ENCODE measurements around the gene AGO4. TPM values are rescaled to one million over a fixed set of nuclear protein-coding genes. Genes with fewer than 3 reads are reported as not detected.

Gene AGO4
- total RNA-seq, 1 experiment from 2014 or later: 5.2 TPM

GRCh38 chr1:35882586-35882944 lies 74.7 kb downstream of the AGO4 start:
- intact Hi-C loops (cut with micrococcal nuclease): loop anchor here (2.0 kb wide), 1 partner anchor 48 kb away; the partner anchor contains the start of gene AGO3
- CTCF ChIA-PET: interaction anchor here (0.6 to 2.8 kb wide), 19 partner anchors 9 to 1096 kb away, joined by 3 to 22 read pairs (median 5); partner anchors contain the start of gene AGO3
- POLR2A ChIA-PET: interaction anchor here (0.8 to 5.1 kb wide), 6 partner anchors 9 to 278 kb away, joined by 3 to 25 read pairs (median 3); partner anchors contain the start of genes AGO3 and TRAPPC3
- TF ChIP-seq CTCF (IDR thresholded peaks at IDR 0.05; ENCODE audit: unreplicated experiment): no peak
- H3K4me3 Mint-ChIP-seq (ENCODE audit: unreplicated experiment): peak overlapping the region; percentile 94
- H3K27me3 Mint-ChIP-seq (ENCODE audit: insufficient read depth, unreplicated experiment): no peaks in the 10 kb centered on the region
- no peaks in the 10 kb centered on the region for H3K36me3 Mint-ChIP-seq (ENCODE audit: insufficient read depth, unreplicated experiment)
- DNase-seq (ENCODE audit: unreplicated experiment): no peak
- peaks cover 18% of the 10 kb centered on the region for H3K4me1 Mint-ChIP-seq (ENCODE audit: insufficient read depth, unreplicated experiment)
- BruUV-seq (replicated peaks): no TSS peak
- no peak overlapping the region for H3K27ac Mint-ChIP-seq (ENCODE audit: low read depth, unreplicated experiment)
- H3K9me3 Mint-ChIP-seq (ENCODE audit: unreplicated experiment): no peaks in the 10 kb centered on the region

- intact Hi-C loops (cut with micrococcal nuclease): loop anchor here (2.0 kb wide), 1 partner anchor 48 kb away; the partner anchor contains the start of gene AGO3
These were observed 75.3 kb downstream of the AGO4 start, which contains the start of gene AGO1 for GRCh38 chr1:35882945-35883634. TSS of gene AGO1 (plus strand) at chr1:35883209. CDS start at chr1:35883422, 213 bp downstream.

GRCh38 chr1:35883635-35884101 lies 75.9 kb downstream of the AGO4 start:
- no peak for DNase-seq (ENCODE audit: unreplicated experiment)
- H3K27me3 Mint-ChIP-seq (ENCODE audit: insufficient read depth, unreplicated experiment): no peaks in the 10 kb centered on the region
- H3K36me3 Mint-ChIP-seq (ENCODE audit: insufficient read depth, unreplicated experiment): peaks cover 5% of the 10 kb centered on the region
- H3K9me3 Mint-ChIP-seq (ENCODE audit: unreplicated experiment): no peaks in the 10 kb centered on the region
- intact Hi-C loops (cut with micrococcal nuclease): loop anchor here (2.0 kb wide), 1 partner anchor 47 kb away; the partner anchor contains the start of gene AGO3
- TF ChIP-seq CTCF (IDR thresholded peaks at IDR 0.05; ENCODE audit: unreplicated experiment): no peak
- H3K4me3 Mint-ChIP-seq (ENCODE audit: unreplicated experiment): peak overlapping the region; percentile 94
- no TSS peak for BruUV-seq (replicated peaks)
- ChIA-PET POLR2A (interaction anchor here (0.8 to 5.1 kb wide), 6 partner anchors 10 to 277 kb away, joined by 3 to 25 read pairs (median 3); partner anchors contain the start of genes AGO3 and TRAPPC3), CTCF (interaction anchor here (0.5 to 2.8 kb wide), 15 partner anchors 7 to 312 kb away, joined by 3 to 22 read pairs (median 3); partner anchors contain the start of gene AGO3)
- H3K4me1 Mint-ChIP-seq (ENCODE audit: insufficient read depth, unreplicated experiment): peaks cover 18% of the 10 kb centered on the region
- peak overlapping the region; percentile 90 for H3K27ac Mint-ChIP-seq (ENCODE audit: low read depth, unreplicated experiment)

More at GRCh38 chr1:35882945-35883634, 75.3 kb downstream of the AGO4 start, which contains the start of gene AGO1:
- POLR2A ChIA-PET: interaction anchor here (0.8 to 5.1 kb wide), 6 partner anchors 10 to 277 kb away, joined by 3 to 25 read pairs (median 3); partner anchors contain the start of genes AGO3 and TRAPPC3
- H3K27ac Mint-ChIP-seq (ENCODE audit: low read depth, unreplicated experiment): peak within 1 kb of the TSS; percentile 90
- H3K4me3 Mint-ChIP-seq (ENCODE audit: unreplicated experiment): peak within 1 kb of the TSS; percentile 94
- peak; percentile 88 for TF ChIP-seq CTCF (IDR thresholded peaks at IDR 0.05; ENCODE audit: unreplicated experiment)
- no peaks in the 10 kb centered on the region for H3K27me3 Mint-ChIP-seq (ENCODE audit: insufficient read depth, unreplicated experiment)
- H3K4me1 Mint-ChIP-seq (ENCODE audit: insufficient read depth, unreplicated experiment): peaks cover 18% of the 10 kb centered on the region
- CTCF ChIA-PET: interaction anchor here (0.5 to 2.8 kb wide), 21 partner anchors 8 to 1097 kb away, joined by 3 to 22 read pairs (median 4); partner anchors contain the start of gene AGO3
- DNase-seq (ENCODE audit: unreplicated experiment): peak; percentile 94
- H3K9me3 Mint-ChIP-seq (ENCODE audit: unreplicated experiment): no peaks in the 10 kb centered on the region
- H3K36me3 Mint-ChIP-seq (ENCODE audit: insufficient read depth, unreplicated experiment): no peaks in the 10 kb centered on the region
- BruUV-seq (replicated peaks): no TSS peak

- BruUV-seq (replicated peaks): no TSS peak
- Mint-ChIP-seq H3K27me3 (ENCODE audit: insufficient read depth, unreplicated experiment) (no peaks in the 10 kb centered on the region), H3K4me1 (ENCODE audit: insufficient read depth, unreplicated experiment) (peaks cover 18% of the 10 kb centered on the region), H3K4me3 (ENCODE audit: unreplicated experiment) (peak overlapping the region; percentile 94), H3K36me3 (ENCODE audit: insufficient read depth, unreplicated experiment) (peaks cover 18% of the 10 kb centered on the region), H3K9me3 (ENCODE audit: unreplicated experiment) (no peaks in the 10 kb centered on the region), H3K27ac (ENCODE audit: low read depth, unreplicated experiment) (no peak overlapping the region)
- no peak for DNase-seq (ENCODE audit: unreplicated experiment)
- ChIA-PET CTCF (no interaction called here), POLR2A (interaction anchor here (2.5 to 5.1 kb wide), 2 partner anchors 11 to 46 kb away, joined by 10 to 23 read pairs; partner anchors contain the start of gene AGO3)
- intact Hi-C loops (cut with micrococcal nuclease): no loop called here
- TF ChIP-seq CTCF (IDR thresholded peaks at IDR 0.05; ENCODE audit: unreplicated experiment): no peak
These were observed 77.1 kb downstream of the AGO4 start for GRCh38 chr1:35884934-35885333.

All from MCF 10A (cell line).